NK-92 (cell line): ENCODE measurements around the gene PHLPP1.
"Not testable (repeated sequence)": the region's sequence is repeated elsewhere in the genome, so short reads cannot be mapped to it uniquely, and the experiment has no call there.

Source experiments
- DNase-seq: peaks from one replicate; lab custom pipeline; 2025; ENCODE audit not compliant: unreplicated experiment; lab: John Stamatoyannopoulos, UW

The PHLPP1 gene

DNA sequence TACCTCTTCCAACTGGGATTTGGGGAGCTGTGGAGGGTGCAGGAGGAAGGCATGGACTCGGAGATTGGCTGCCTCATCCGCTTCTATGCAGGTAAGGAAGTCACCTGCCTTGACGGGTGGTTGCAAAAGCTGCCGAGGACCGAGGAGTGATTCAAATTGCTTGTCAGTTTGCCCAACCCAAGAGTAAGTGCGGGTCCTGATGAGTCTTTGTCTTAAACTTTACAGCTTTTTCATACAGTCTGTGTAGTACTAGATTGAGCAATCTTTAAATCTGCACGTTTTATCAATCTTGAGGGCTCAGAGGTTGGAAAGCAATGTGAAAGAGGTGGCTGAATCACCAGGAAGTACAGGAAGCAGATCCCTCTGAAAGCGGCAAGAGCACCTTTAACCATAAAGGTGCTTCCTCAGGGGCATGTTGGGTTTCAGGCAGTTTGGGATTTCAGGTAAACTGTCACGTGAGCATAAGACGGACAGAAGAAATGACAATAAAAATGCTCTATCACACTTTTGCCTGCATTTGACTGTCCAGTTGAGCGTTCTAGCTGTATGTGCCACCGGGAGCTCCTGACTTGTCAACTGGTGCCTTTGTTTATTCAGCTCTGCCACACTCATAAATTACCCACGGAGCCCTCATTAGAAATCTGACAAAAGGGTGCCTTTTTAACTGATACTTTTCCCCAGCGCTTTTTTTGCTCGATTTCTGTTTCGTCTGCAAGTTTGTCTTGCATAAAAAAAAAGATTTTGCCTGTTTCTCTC, 2.0 kb downstream of the PHLPP1 start:
- DNase-seq = no peak

DNA sequence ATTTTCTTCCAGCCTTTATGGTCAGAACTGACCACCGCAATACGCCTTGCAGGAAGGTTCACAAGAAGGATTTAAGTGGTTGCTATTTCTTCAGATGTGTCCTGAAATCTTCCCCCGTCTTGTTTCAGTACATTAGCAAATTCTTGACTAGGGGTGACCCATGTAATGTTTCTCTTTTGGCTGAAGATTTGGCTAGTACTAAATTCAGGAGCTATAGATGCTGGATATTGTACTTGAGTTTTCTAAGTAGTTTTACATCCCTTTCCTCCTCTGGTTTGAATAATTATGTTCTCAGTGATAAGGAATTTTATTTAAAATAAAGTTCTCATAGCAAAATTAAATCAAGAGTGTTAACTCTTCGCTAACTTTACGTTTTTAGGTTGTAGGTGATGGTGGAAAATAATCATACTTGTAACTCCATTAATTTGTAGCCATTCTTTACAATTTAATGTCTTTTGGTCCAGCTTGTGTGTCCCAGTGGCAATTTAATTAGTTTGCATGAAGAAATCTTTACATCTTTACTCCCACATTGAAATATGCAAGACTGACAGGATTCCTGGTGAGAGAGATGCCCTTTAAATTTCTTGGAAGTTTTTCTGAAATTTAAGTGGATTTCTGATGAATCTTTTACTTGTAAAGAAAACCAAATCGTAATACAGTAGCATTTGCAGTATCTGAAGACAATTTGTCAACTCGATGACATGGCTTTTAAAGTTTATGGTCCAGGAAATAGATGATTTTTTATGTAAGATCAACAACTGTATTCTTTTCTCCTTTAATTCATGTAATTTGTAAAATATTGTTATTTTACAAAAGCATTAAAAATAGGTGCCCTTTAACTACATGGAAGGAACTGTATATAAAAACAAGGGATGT, 2.8 kb downstream of the PHLPP1 start:
- DNase-seq = no peak

DNA sequence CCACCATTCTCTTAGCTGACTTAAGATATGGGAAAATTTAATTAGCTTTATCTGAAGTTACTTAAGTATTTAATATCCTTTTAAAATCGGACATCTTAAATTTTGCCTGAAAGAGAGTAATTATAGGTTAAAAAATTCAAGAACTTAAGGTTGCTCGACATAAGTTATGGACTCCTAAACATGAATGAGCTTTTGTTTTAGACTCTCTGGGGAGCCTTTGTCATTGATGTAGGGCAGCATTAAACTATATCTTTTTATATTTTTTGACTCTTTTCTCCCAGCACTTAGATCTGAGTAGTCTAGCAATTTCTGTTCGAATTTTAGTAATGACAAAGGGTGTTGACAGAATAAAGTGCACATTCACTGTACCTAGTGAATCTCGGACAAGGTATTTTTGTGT, 4.7 kb downstream of the PHLPP1 start:
- no peak for DNase-seq

DNA sequence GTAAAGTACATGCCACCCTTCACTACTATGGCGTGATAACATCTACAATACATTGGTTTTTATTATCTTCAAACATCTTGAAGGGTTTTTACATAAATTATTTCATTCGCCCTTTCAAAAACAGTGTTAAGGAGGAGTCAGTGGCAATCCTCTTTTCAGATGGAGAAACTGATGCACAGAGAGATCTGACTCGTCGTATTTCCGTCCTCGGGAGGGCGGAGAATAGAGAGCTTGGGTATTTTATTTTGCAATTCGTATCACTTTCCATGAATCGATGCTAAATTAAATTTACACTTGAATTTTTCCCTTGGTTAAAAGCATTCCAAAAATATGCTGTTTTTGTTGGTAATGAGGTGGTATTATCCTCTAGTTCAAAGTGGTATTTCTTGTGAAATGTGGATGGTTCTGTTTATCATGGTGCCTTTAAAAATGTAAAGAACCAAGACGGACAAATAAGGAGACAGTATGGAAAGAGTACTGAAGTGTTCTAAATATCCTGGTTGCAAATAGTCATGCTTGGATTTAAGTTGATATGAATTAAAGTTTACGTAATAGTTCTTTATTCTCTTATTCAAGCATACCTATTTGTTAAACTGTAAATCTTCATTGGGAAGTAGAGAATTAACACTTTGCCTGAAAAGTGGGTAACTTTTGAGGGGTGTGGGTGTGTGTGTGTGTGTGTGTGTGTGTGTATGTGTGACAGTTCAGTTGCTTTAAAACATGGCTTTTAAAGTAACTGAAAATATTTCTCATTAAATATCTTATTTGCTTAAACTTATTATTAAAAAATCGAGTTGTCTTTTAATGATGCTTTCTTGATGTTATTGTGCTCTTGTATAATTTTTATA, 5.6 kb downstream of the PHLPP1 start:
- DNase-seq = no peak

DNA sequence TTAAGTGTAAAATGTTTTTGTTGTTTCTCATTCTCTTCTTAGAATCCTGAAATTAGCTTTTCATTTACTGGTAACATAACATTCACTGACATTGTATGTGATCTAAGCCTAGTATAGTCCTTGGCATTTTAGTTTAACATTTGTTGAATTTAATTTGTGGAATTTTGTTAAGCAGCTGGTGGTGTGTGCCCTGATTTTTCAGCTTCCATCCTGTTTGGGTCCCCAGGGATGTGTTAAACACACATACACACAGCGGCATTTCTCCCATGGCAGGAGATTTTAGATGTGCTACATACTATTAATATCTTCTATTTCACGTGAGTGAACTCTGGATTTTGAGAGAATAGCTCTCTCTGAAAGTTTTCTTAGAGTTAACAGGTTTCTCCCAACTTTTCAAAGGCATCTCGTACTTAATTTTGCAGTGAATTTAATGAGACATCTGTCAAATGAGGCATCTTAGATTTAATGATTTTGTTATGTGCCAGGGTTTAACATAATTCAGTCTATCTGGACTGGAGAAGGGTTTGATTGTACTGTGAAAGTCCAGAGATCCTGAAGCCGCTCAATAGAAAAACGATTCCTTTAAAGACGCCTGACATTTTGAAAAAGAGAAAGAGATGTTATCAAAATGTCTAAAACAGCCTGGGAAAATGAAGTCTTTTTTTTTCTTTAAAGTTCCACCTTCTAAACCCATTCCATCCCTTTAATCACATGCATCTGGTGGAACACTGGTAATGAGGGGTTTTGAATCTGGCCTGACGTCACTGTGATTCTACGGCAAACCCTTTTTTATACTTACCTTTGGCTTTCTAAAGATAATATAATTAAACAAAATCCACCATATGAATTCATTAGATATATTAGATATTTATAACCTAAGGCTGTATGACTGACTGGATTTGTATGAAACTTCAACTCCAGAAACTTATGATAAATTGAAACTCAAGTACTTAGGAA, 6.8 kb downstream of the PHLPP1 start:
- DNase-seq = no peak

DNA sequence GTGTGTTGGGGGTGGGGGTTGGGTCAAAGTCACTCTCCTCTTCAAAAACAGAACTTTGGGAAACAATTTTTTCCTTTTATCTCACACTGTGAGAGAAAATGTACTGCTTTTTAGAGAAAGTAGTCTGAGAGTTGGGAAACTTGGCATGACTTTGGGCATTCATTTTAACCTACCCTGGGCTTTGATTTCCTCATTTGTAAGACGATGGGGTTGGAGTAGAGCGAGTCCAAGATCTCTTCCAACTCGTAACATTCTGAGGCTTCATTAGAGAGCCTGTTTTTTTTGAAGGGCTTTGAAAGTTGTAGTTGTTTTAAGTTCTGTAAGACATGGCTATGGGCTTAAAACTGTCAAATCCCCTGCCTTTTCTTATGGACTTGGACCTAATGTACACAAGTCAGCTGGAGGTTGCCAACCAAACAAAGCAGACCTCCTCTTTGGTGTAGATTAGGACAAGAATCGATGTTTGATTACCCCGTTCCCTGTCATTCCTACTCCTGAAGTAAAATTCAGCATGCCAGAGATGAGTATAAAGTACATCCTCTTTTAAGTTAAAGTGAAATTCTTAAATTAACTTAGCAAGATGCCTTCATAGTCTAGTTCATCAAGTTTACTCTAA, 8.4 kb downstream of the PHLPP1 start:
- DNase-seq = no peak

DNA sequence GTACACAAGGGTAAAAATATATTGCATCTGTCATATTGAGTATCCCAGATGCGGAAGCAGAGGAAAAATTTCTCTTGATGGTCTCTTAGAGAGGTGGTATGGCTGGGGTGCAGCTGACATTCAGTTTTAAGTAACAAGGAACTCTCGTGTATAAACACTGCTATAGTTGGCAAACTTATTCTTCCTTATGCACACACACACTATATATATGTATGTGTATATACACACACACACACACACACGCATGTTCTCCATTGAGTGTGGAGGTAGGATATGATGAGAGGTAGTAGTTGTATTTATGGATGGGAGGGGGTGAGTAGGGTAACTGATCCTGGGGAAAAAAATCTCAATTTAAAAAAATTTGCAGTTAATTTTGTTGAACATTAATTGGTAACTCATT, 10.6 kb downstream of the PHLPP1 start:
- DNase-seq = no peak

DNA sequence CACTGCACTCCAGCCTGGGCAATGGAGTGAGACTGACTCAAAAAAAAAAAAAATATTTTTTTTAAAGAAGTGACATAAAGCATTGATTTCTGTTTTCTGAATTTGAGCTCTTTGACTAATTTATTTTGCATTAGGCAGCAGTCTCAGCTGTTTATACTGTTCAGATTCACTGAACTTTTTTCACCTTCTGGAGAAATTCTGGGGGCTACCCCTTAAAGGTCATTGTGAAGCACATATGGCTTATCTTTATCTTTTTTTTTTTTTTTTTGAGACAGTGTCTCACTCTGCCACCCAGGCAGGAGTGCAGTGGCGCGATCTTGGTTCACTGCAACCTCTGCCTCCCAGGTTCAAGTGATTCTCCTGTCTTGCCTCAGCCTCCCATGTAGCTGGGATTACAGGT, 12.9 kb downstream of the PHLPP1 start:
- no peak for DNase-seq

DNA sequence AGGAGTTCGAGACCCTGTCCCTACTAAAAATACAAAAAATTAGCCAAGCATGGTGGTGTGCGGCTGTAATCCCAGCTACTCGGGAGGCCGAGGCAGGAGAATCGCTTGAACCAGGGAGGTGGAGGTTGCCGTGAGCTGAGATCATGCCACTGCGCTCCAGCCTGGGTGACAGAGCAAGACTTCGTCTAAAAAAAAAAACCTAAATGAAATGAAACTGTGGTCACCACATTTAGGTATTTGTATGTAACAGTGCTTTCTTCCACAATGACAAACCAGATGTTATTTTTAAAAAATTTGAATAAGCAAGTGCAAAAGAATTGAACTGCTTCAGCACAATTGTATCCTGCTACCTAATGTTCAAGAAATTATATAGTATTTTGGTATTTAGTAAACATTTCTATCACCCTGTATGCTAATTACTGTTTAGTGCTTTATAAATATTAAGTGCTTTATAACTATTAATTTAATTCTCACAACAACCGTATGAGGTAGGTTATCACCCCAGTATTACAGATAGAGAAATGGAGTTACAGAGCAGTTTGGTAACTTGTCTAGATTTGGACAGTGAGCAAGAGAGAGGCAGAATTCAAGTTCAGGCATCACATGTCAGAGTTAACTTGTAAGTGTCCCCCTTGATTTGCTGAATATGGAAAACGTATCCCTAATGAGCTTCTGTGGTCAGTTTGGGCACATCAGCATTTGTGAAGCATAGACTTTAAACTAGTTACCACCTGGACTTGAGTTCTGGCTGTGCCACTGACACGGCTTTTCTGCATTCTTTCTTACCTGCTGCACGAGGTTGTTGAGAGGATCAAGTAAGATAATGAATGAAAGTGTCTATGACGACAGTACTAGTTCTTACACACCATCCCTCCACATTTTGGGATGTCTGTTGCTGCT, 14.4 kb downstream of the PHLPP1 start:
- no peak for DNase-seq

DNA sequence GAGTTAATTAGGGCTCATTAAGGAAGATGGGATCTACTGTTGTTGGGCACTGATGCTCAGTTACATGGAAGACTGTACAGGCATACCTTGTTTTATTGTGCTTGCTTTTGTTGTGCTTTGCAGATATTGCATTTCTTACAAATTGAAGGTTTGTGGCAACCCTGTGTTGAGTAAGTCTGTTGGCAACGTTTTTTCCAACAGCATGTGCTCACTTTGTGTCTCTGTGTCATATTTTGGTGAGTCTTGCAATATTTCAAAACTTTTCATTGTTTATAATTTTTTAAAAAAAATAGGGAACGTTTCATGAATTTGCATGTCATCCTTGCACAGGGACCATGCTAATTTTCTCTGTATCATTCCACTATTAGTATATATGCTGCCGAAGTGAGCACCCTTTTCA, 15.6 kb downstream of the PHLPP1 start:
- no peak for DNase-seq

DNA sequence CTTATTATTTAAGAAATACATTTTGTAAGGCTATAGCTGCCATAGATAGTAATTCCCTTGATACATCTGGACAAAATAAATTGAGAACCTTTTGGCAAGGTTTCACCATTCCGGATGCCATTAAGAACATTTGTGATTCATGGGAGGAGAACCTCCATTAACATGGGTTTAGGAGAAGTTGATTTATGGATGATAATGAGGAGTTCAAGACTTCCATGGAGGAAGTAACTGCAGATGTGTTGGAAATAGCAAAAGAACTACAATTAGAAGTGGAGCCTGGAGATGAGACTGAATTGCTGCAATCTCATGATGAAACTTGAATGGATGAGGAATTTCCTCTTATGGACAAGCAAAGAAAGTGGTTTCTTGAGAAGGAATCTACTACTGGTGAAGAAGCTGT, 17.3 kb downstream of the PHLPP1 start:
- DNase-seq = no peak

DNA sequence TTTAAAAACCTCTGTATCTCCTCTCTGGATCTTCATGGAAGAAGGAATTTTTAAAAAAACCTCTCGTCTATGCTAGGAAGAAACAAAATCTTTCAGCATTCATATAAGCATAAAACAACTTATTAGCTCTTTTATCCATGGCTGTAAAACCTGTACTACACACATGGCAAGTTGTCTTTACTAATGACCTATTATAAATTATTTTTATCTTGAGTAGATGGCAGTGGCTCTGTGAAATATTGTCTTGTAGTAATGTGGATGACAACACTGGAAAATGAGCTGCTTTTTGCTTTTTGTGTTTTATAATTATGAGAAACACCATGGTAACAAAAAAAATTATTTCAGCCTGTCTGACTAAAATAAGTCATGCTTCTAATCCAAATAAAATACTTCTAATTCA, 18.9 kb downstream of the PHLPP1 start:
- DNase-seq = no peak

DNA sequence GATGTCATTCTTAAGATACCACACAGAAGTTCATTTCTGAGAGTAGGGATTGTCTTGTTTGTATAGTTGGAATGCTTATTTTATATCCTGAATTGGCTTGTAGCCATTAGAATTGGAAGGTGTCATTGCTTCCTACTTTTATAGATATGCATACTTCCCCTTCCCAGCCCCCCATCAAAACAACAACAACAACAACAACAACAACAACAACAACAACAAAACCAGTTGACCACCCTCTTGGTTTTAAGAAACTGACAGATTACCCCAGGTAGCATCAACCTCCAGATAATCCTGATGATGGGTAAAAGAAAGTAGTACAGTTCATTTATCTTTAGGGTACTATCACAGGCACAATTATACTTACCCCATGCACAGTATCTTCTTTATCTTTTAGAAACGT, 20.0 kb downstream of the PHLPP1 start:
- DNase-seq = no peak

DNA sequence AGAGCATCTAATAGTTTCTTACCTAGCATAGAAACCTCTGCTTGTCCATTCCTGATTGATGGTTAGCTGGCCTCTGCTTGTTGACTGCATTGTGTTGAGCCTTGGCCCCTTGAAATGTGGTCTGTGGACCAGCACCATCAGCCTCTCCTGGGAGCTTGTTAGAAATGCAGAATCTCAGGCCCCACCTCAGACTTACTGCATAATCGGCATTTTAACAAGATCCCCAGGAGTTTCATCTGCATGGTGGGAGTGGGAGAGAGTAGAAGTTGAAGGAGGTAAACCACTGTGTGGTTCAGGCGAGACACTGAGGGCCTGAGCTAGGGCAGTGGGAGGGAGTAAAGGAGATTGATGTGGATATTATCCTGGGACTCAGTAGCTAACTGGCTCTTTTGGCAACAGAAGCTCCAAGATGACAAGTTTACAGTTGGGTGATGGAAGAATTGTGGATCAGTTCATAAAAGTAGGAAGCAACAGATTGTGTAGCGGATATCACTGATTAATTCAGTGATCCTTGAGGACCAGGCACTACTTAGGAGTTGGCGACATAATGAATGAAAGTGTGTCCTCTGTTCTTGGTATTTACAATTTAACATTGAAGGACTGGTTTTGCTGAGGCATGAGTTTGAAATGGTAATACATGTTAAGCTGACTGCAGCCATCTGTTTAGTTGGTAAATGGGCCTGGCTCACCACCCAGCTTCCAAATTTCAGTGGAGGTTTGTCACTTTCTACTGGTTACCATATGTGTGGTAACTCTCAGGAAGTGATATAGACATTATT, 20.9 kb downstream of the PHLPP1 start:
- no peak for DNase-seq

DNA sequence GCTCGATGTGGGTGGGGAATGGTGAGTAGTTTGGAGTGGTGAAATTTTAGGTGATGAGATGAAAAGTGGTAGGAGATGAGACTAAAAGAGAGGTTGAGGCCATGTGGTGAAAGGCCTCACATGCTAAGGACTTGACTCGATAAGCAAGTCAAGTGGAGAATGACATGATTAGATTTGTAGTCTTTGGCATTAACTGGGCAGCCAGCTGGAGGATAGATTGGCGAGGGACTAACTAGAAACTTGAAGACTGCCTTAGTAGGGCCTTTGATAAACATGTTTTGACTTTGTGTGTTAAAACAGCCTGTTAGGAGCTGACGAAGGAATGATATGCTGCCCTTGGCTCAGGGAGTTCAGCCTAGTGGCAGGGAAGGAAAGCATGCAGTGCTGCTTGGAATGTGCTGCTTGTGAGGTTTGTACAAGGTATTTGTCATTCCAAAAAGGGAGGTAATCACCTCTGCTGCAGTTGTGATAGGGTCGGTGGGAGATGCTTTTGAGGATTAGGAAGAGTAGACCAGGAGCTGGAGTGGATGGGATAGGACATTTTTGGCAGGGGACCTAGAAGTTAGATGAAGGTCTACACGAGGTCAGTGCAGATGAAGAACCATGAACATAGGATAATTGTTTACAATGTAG, 22.0 kb downstream of the PHLPP1 start:
- no peak for DNase-seq

DNA sequence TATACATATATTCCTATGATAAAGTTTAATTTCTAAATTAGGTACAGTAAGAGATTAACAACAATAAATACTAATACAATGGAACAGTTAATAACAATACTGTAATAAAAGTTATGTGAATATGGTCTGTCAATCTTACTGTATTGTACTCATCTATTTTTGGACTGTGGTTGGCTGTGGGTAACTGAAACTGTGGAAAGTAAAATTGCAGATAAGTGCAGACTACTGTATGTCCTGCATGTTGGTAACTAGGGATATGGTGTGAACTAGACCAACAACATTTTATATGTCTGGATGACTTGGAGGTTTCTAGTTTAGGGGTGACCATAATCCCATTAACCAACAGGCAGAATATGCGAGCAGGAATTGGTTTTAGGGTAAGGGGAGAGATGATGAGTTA, 23.3 kb downstream of the PHLPP1 start:
- DNase-seq = no peak

DNA sequence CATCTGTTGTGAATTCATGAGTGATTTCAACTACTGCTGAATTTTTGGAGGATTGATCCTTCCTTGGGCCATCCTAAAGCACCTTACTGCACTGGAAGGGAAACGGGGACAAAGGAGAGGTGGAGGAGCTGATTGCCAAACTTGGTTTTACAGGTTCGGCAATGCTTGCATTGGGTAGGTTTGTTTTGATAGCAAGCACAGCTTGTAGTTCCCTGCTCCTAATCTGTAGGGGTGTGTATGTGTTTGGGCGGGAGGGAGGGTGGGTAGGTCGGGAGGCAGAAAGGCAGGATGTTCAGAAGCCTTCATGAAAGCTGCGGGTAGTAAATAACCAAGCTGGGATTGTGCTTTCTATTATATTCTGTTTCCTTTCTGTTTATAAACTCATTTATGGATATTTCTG, 24.6 kb downstream of the PHLPP1 start:
- no peak for DNase-seq

DNA sequence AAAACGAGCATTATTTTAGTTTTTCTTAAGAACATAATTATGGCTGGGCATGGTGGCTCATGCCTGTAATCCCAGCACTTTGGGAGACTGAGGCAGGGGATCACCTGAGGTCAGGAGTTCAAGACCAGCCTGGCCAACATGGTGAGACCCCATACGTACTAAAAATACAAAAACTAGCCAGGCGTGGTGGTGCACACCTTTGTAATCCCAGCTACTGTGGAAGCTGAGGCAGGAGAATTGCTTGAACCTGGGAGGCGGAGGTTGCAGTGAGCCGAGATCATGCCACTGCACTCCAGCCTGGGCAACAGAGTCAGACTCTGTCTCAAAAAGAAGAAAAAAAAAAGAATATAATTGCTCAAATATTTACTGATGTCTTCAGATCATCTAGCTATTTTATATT, 25.3 kb downstream of the PHLPP1 start:
- DNase-seq = not testable (repeated sequence)
